Spleen (tissue), 11 donors: ENCODE data around the gene ETNPPL. TPM values are rescaled to one million over a fixed set of nuclear protein-coding genes. Genes with fewer than 3 reads are reported as not detected.

ENCODE experiments used
- DNase-seq: peaks from one replicate; pipeline ENCODE4 v3.0.0-alpha.2; 2020
- H3K27ac ChIP-seq, 8 donors: fragments of 200-600 bp; sonication (generic) in 7 of 8; 1 replicate in 4 of 8; 2 replicates in 4 of 8; pipeline versions ENCODE4 v1.5.0 to v1.8.0; 2016 to 2021; ENCODE audit warnings: inconsistent platforms in 4 of 8, mild to moderate bottlenecking in 4 of 8, moderate library complexity in 1 of 8
- H3K27me3 ChIP-seq, 7 donors: fragments of 200-600 bp; sonication (generic) in 6 of 7; replicated peaks in 1 of 7; 1 replicate in 4 of 7; 2 replicates in 3 of 7; pipeline versions ENCODE4 v1.5.0 to v1.8.0; 2016 to 2021; ENCODE audit warnings: inconsistent platforms in 3 of 7, mild to moderate bottlenecking in 1 of 7
- H3K36me3 ChIP-seq, 6 donors: fragments of 200-600 bp; sonication (generic) in 5 of 6; 1 replicate in 4 of 6; 2 replicates in 2 of 6; pipeline versions ENCODE4 v1.5.0 to v1.8.0; 2016 to 2021; ENCODE audit warnings: inconsistent platforms in 2 of 6
- H3K4me1 ChIP-seq, 6 donors: fragments of 200-600 bp; sonication (generic) in 5 of 6; 1 replicate in 3 of 6; 2 replicates in 3 of 6; pipeline versions ENCODE4 v1.5.0 to v1.8.0; 2016 to 2021; ENCODE audit warnings: inconsistent platforms in 3 of 6
- H3K4me3 ChIP-seq, 8 donors: fragments of 200-600 bp; sonication (generic) in 7 of 8; 1 replicate in 4 of 8; 2 replicates in 4 of 8; pipeline versions ENCODE4 v1.5.0 to v1.8.0; 2016 to 2021; ENCODE audit warnings: inconsistent platforms in 4 of 8, mild to moderate bottlenecking in 4 of 8, moderate library complexity in 2 of 8
- H3K9me3 ChIP-seq, 8 donors: fragments of 200-600 bp; sonication (generic) in 7 of 8; 1 replicate in 4 of 8; 2 replicates in 4 of 8; pipeline versions ENCODE4 v1.5.0 to v1.8.0; 2016 to 2021; ENCODE audit warnings: inconsistent platforms in 4 of 8
- POLR2A ChIP-seq, 3 donors: fragments of 450-650 bp; IDR thresholded peaks; one replicate each; pipeline ENCODE4 v1.5.1; 2017; ENCODE audit warnings: antibody characterized with exemption in 3 of 3, mild to moderate bottlenecking in 1 of 3
- POLR2AphosphoS5 ChIP-seq, 3 donors: sonication (generic); formaldehyde crosslinking; IDR thresholded peaks; one replicate each; pipeline ENCODE4 v1.5.1; 2017; ENCODE audit warnings: antibody characterized with exemption in 3 of 3
- WGBS, 5 donors: extraction: QIAGEN DNeasy Blood & Tissue Kit in 3 of 5; methylation state at CpG; one replicate each; pipeline versions ENCODE4 v1.1.5 to v1.1.7; 2013 to 2018; 5-methylcytosine and 5-hydroxymethylcytosine counted together
- intact Hi-C: fragments of 100-400 bp; cut with DNase I; formaldehyde crosslinking; loops from one replicate; pipeline ENCODE4 v1.15.0; 2023; ENCODE audit warnings: low total_unique reads
- polyA plus RNA-seq, 3 donors: library from polyadenylated mRNA; stranded (reverse); fragments of 200-250 nt; gene quantifications; one replicate each; pipeline ENCODE4 v1.2.1, GENCODE V29; 2013
- total RNA-seq, 7 donors: library from RNA; depleted of rRNA in 3 of 7; stranded (reverse); fragments of >200 nt in 3 of 7; fragmentation: NEBNext Ultra II Directional in 4 of 7; extraction: Animal tissue kit (Norgen Biotek cat#: 25700) in 4 of 7; gene quantifications; one replicate each; pipeline versions ENCODE4 v1.1.0 to v1.2.1, GENCODE V29; 2016 to 2021
- TF ChIP-seq, protein P1 (sequence below), 11 experiments: fragments of 200-600 bp in 7 of 11; fragments of 450-650 bp in 4 of 11; sonication (generic) in 4 of 11; IDR thresholded peaks in 8 of 11; conservative IDR thresholded peaks in 3 of 11; 1 replicate in 7 of 11; 2 replicates in 4 of 11; pipeline versions ENCODE4 v1.4.0 to v1.8.0; 2016 to 2021; ENCODE audit warnings: antibody characterized with exemption in 11 of 11, inconsistent platforms in 4 of 11, mild to moderate bottlenecking in 1 of 11
- donor health status: healthy with polysubstance abuse.
- donor health status: DM: no; HTN: no; CAD: no; lungs with moderate emphysema.
- donor health status: DM: no; HTN: no; CAD: no.
- donor health status: Bipolar disorder and iron deficiency.
- donor health status: healthy.
- donor health status: DM: no; HTN: no; CAD: no.
- donor health status: DM: yes; HTN: yes; CAD: no.

ETNPPL gene
- total and polyA plus RNA-seq, 10 donors: 0.50 to 3.1 (median 1.2) TPM; not detected in 1

DNA sequence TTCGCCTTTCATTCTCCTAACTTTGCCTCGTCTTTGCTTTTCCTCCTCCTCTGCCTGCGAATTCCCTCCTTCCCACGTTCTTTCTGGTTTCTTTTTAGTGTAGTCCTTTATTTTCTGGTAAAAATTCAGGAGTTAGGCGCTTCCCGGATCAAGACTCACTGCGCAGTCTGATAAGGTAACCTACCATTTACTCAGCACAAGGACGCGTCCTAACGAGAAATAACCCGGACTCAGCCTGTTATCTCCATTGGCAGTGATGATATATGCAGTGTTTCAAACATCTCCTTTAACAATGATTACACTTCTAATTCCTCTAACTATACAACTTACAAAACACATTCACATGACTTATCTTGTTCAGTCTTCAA is 357 bp upstream of the ETNPPL start:
- Histone ChIP-seq H3K4me1 (peaks cover 0 to 17% (median 15%) of the 10 kb centered on the region in 6 donors), H3K36me3 (no peaks in the 10 kb centered on the region), H3K9me3 (peaks cover 0 to 12% (median 4%) of the 10 kb centered on the region in 8 donors), H3K27ac (no peak overlapping the region), H3K27me3 (peaks cover 0 to 87% (median 26%) of the 10 kb centered on the region in 7 donors), H3K4me3 (peak overlapping the region; percentile 24 to 71 (median 46))
- intact Hi-C loops: no loop called here
- DNase-seq: no peak
- TF ChIP-seq, protein P1, sequence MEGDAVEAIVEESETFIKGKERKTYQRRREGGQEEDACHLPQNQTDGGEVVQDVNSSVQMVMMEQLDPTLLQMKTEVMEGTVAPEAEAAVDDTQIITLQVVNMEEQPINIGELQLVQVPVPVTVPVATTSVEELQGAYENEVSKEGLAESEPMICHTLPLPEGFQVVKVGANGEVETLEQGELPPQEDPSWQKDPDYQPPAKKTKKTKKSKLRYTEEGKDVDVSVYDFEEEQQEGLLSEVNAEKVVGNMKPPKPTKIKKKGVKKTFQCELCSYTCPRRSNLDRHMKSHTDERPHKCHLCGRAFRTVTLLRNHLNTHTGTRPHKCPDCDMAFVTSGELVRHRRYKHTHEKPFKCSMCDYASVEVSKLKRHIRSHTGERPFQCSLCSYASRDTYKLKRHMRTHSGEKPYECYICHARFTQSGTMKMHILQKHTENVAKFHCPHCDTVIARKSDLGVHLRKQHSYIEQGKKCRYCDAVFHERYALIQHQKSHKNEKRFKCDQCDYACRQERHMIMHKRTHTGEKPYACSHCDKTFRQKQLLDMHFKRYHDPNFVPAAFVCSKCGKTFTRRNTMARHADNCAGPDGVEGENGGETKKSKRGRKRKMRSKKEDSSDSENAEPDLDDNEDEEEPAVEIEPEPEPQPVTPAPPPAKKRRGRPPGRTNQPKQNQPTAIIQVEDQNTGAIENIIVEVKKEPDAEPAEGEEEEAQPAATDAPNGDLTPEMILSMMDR (IDR thresholded peaks at IDR 0.05 in 8 of 11, conservative IDR thresholded peaks at IDR 0.05 in 3 of 11): no peak
- TF ChIP-seq POLR2A (IDR thresholded peaks at IDR 0.05) (no peak), POLR2AphosphoS5 (IDR thresholded peaks at IDR 0.05) (no peak)
- WGBS, 5 donors: 30 to 42% (median 34%) methylated on average over 11 of the region's 11 CpGs

DNA sequence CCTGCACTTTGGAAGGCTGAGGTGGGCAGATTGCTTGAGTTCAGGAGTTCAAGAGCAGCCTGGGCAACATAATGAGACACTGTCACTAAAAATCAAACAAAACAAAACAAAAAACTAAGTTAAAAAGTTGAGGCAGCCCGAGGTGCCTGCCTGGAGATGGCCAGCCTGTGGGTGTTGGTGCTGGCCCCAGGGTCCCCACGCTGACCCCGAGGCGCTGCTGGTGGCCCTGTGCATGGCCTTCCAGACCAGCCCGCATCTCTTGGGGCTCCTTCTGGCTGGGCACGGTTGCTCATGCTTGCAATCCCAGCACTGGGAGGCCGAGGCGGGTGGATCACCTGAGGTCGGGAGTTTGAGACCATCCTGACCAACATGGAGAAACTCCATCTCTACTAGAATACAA is 4.4 kb downstream of the ETNPPL start:
- no peak for TF ChIP-seq POLR2AphosphoS5 (IDR thresholded peaks at IDR 0.05)
- TF ChIP-seq, protein P1 (IDR thresholded peaks at IDR 0.05 in 8 of 11, conservative IDR thresholded peaks at IDR 0.05 in 3 of 11): no peak
- no peak for TF ChIP-seq POLR2A (IDR thresholded peaks at IDR 0.05)
- Histone ChIP-seq H3K4me1 (peaks cover 0 to 17% (median 15%) of the 10 kb centered on the region in 6 donors), H3K4me3 (no peak overlapping the region), H3K27ac (no peak overlapping the region), H3K9me3 (no peaks in the 10 kb centered on the region), H3K27me3 (peaks cover 0 to 52% (median 25%) of the 10 kb centered on the region in 7 donors), H3K36me3 (no peaks in the 10 kb centered on the region)
- no peak for DNase-seq
- 83 to 95% (median 91%) methylated on average over 9 of the region's 9 CpGs for WGBS, 5 donors
- intact Hi-C loops: no loop called here

DNA sequence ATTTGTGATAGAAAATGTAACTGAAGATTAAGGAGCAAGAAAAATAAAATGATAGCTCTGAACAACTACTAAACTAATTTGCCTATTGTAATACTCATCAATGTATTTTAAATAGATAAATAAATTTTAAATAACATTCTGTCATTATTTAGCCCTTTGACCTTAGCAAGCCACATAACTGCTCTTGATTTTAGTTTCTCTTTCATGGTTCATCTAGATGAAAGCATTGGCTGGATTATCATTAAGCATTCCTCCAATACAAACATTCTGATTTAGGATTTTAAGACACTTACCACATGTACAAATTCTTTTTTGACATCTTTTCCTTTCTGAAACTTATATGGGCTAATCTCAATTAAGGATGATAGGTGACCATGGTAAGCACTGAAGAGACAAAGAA is 8.5 kb downstream of the ETNPPL start:
- Histone ChIP-seq H3K9me3 (no peaks in the 10 kb centered on the region), H3K27me3 (peaks cover 0 to 14% (median 0%) of the 10 kb centered on the region in 7 donors), H3K27ac (no peak overlapping the region), H3K4me1 (no peaks in the 10 kb centered on the region), H3K36me3 (no peaks in the 10 kb centered on the region), H3K4me3 (no peak overlapping the region)
- DNase-seq: no peak
- intact Hi-C loops: no loop called here
- TF ChIP-seq POLR2AphosphoS5 (IDR thresholded peaks at IDR 0.05) (no peak), POLR2A (IDR thresholded peaks at IDR 0.05) (no peak)
- TF ChIP-seq, protein P1 (IDR thresholded peaks at IDR 0.05 in 8 of 11, conservative IDR thresholded peaks at IDR 0.05 in 3 of 11): no peak

DNA sequence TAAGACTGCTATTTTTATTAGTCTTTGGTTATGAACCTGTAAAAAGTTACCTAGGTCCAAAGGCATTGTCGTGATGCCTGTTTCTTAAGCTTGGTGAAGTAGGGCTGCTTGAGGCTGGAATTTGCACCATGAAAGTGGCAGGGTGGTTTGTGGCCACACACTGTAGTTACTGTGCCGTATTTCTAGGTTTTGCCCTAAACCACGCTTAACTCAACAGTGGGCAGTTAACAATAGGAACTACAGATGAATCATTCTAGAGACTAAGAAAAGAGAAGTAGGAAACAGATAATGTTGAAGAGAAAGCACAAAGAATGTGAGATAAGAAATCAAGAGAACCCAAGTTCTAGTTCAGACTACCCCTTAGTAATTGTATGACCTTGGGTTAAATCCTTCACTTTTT is 11.5 kb downstream of the ETNPPL start:
- Histone ChIP-seq H3K27ac (no peak overlapping the region), H3K4me3 (no peak overlapping the region), H3K27me3 (no peaks in the 10 kb centered on the region), H3K36me3 (no peaks in the 10 kb centered on the region), H3K9me3 (no peaks in the 10 kb centered on the region), H3K4me1 (no peaks in the 10 kb centered on the region)
- intact Hi-C loops: no loop called here
- TF ChIP-seq POLR2AphosphoS5 (IDR thresholded peaks at IDR 0.05): no peak
- TF ChIP-seq POLR2A (IDR thresholded peaks at IDR 0.05): no peak
- TF ChIP-seq, protein P1 (IDR thresholded peaks at IDR 0.05 in 8 of 11, conservative IDR thresholded peaks at IDR 0.05 in 3 of 11): no peak
- 32 to 49% (median 46%) methylated on average over 3 of the region's 3 CpGs for WGBS, 5 donors
- DNase-seq: no peak
